K562 (cell line): ENCODE data around the gene CTDSP2. TPM values are rescaled to one million over a fixed set of nuclear protein-coding genes. Genes with fewer than 3 reads are reported as not detected.

ENCODE experiments used
- ADNP ChIP-seq: fragments of 200-800 bp; sonication (Bioruptor generic); IDR thresholded peaks from 2 replicates; pipeline ENCODE4 v1.6.1; 2016; ENCODE audit warnings: missing genetic modification characterization, missing compliant biosample characterization
- NRF1 ChIP-seq, 2 experiments: fragments of 450-650 bp; IDR thresholded peaks in 1 of 2; conservative IDR thresholded peaks in 1 of 2; 2 replicates each; pipeline ENCODE4 v1.6.1; 2014; ENCODE audit warnings: mild to moderate bottlenecking in 2 of 2
- RBM25 ChIP-seq: fragments of 200-400 bp; formaldehyde crosslinking; IDR thresholded peaks from 2 replicates; pipeline ENCODE4 v1.6.1; 2018; ENCODE audit warnings: low read length, low read depth, moderate library complexity; ENCODE audit not compliant: severe bottlenecking
- polyA plus RNA-seq, 8 experiments: library from polyadenylated mRNA; depleted of rRNA in 4 of 8; stranded (reverse) in 5 of 8; unstranded in 3 of 8; fragments of >200 nt; fragmentation: Nextera tagmentation in 2 of 8; fragmentation: Illumina TruSeq in 1 of 8; extraction: Ambion mirVana in 2 of 8; extraction: Trizol in 1 of 8; gene quantifications; 2 replicates each; pipeline versions ENCODE4 v1.2.1 to v1.2.3, GENCODE V29; 2011 to 2014; ENCODE audit warnings: inconsistent platforms in 1 of 8, missing spikeins in 1 of 8
- total RNA-seq, 7 experiments: library from RNA; depleted of rRNA in 6 of 7; stranded (reverse); fragments of >200 nt in 6 of 7; fragmentation: Illumina TruSeq in 2 of 7; extraction: Trizol in 2 of 7; gene quantifications; 2 replicates each; pipeline versions ENCODE4 v1.2.1 to v1.2.3, GENCODE V29; 2011 to 2021; ENCODE audit warnings: low replicate concordance in 1 of 7
- TF ChIP-seq, protein P1 (sequence below): IDR thresholded peaks from 2 replicates; pipeline ENCODE4 v1.6.1; 2012; ENCODE audit warnings: low read depth, low read length, improper control_type of control experiment, borderline replicate concordance
- TF ChIP-seq, protein P2 (sequence below): fragments of 450-650 bp; IDR thresholded peaks from 2 replicates; pipeline ENCODE4 v1.6.1; 2016; ENCODE audit warnings: missing biosample characterization, missing genetic modification characterization
- TF ChIP-seq, protein P3 (sequence below): sonication (generic); formaldehyde crosslinking; IDR thresholded peaks from 2 replicates; pipeline ENCODE4 v1.8.0; 2022; ENCODE audit warnings: mild to moderate bottlenecking, missing genetic modification reagents

The CTDSP2 gene
- total and polyA plus RNA-seq, 9 of the 15 experiments (the other 6 are each of a cell fraction or from before 2014, with no cell fraction given) = 20.4 to 108 (median 47.7) TPM

DNA sequence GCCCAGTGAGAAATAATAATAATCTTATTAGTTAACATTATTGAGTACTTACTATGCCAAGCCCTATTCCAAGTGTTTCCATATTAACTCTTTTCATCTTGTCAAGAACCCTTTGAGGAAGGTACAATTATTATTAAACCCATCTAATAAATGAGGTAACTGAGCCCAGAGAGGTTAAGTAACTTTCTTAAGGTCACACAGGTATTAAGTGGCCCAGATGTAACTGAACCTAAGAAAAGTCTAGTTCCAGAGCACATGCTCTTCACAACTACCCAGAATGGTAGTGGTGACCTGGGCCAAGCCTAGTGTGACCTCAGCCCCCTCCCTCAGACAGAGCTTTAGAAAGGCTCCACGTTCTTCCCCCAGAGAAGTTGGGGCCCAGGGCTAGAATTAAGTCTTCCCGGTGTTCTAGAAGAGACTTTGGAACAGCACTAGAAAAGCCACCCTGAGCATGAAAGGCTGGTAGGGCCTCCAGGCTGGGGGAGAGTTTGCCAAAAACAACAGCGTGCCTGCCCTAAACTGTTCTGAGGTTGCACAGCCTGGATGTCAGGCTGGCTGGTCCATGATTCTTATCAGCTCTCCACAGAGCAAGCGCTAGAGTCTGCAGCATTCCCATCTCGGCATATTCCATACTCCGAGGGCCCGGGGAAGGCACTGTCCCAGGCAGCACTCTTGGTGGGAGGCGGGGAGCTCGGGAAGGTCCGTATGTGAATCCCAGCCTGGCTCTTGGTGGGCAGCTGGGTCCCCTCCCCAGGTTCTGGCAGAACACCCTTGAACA, 41.3 kb upstream of the CTDSP2 start (continued):
- TF ChIP-seq, protein P1, sequence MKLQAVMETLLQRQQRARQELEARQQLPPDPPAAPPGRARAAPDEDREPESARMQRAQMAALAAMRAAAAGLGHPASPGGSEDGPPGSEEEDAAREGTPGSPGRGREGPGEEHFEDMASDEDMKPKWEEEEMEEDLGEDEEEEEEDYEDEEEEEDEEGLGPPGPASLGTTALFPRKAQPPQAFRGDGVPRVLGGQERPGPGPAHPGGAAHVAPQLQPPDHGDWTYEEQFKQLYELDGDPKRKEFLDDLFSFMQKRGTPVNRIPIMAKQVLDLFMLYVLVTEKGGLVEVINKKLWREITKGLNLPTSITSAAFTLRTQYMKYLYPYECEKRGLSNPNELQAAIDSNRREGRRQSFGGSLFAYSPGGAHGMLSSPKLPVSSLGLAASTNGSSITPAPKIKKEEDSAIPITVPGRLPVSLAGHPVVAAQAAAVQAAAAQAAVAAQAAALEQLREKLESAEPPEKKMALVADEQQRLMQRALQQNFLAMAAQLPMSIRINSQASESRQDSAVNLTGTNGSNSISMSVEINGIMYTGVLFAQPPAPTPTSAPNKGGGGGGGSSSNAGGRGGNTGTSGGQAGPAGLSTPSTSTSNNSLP = no peak
- TF ChIP-seq, protein P2, sequence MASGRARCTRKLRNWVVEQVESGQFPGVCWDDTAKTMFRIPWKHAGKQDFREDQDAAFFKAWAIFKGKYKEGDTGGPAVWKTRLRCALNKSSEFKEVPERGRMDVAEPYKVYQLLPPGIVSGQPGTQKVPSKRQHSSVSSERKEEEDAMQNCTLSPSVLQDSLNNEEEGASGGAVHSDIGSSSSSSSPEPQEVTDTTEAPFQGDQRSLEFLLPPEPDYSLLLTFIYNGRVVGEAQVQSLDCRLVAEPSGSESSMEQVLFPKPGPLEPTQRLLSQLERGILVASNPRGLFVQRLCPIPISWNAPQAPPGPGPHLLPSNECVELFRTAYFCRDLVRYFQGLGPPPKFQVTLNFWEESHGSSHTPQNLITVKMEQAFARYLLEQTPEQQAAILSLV (tag) = no peak
- TF ChIP-seq, protein P3, sequence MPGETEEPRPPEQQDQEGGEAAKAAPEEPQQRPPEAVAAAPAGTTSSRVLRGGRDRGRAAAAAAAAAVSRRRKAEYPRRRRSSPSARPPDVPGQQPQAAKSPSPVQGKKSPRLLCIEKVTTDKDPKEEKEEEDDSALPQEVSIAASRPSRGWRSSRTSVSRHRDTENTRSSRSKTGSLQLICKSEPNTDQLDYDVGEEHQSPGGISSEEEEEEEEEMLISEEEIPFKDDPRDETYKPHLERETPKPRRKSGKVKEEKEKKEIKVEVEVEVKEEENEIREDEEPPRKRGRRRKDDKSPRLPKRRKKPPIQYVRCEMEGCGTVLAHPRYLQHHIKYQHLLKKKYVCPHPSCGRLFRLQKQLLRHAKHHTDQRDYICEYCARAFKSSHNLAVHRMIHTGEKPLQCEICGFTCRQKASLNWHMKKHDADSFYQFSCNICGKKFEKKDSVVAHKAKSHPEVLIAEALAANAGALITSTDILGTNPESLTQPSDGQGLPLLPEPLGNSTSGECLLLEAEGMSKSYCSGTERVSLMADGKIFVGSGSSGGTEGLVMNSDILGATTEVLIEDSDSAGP (CRISPR knock-in tag) = no peak
- TF ChIP-seq RBM25 (peak; percentile 95), ADNP (peak; percentile 93), NRF1 (conservative IDR thresholded peaks at IDR 0.05 in 1 of 2, IDR thresholded peaks at IDR 0.05 in 1 of 2) (peak; percentile 35 to 50; a peak in 2 of 4 replicates)
